ENCODE results near the gene SREBF2. TPM values are rescaled to one million over a fixed set of nuclear protein-coding genes. Genes with fewer than 3 reads are reported as not detected.

SREBF2 gene
- polyA plus RNA-seq, 3 donors: 22.2 to 25.1 (median 24.5) TPM

- no peaks in the 10 kb centered on the region for H3K27me3 ChIP-seq (ENCODE audit: control insufficient read depth in 2 of 2, insufficient read depth in 2 of 2, low read length in 2 of 2)
- no peak overlapping the region for H3K4me3 ChIP-seq (replicated peaks in 1 of 3; ENCODE audit: low read depth in 2 of 3, low read length in 3 of 3)
- H3K79me2 ChIP-seq (ENCODE audit: insufficient read depth, low read length): peaks cover 7% of the 10 kb centered on the region
- peaks cover 49 to 90% of the 10 kb centered on the region in 2 donors for H3K36me3 ChIP-seq (replicated peaks in 1 of 2; ENCODE audit: control insufficient read depth in 1 of 2, insufficient read depth in 2 of 2, low read length in 2 of 2)
- WGBS (ENCODE audit: insufficient coverage): 100% methylated on average over 3 of the region's 9 CpGs
- peak overlapping the region in 1 of 2 donors; percentile 14 for H3K27ac ChIP-seq (ENCODE audit: low read depth in 1 of 2, low read length in 2 of 2)
- H3K4me3 Mint-ChIP-seq: no peak overlapping the region
- no peaks in the 10 kb centered on the region for H3K9me3 ChIP-seq (replicated peaks in 1 of 2; ENCODE audit: control insufficient read depth in 1 of 2, insufficient read depth in 1 of 2, low read length in 2 of 2)
- no peaks in the 10 kb centered on the region for H3K27me3 Mint-ChIP-seq (ENCODE audit: low read depth in 3 of 3)
- no peak for TF ChIP-seq CTCF (IDR thresholded peaks at IDR 0.05)
- no peaks in the 10 kb centered on the region for H3K4me1 Mint-ChIP-seq
- peaks cover 8% of the 10 kb centered on the region for H4K20me1 ChIP-seq (ENCODE audit: insufficient read depth, low read length)
- H3K4me1 ChIP-seq (ENCODE audit: control insufficient read depth in 1 of 2, insufficient read depth in 2 of 2, low read length in 2 of 2): no peaks in the 10 kb centered on the region
- no peak overlapping the region for H3K4me2 ChIP-seq (replicated peaks; ENCODE audit: extremely low read depth, low read length, poor library complexity, severe bottlenecking)
- H3K9ac ChIP-seq (ENCODE audit: insufficient read depth, low read length, poor library complexity, severe bottlenecking): no peak overlapping the region
- intact Hi-C loops (cut with micrococcal nuclease): no loop called here
- DNase-seq: no peak
- peak overlapping the region in 3 of 7 donors; percentile 27 to 55 (median 32) for H3K27ac Mint-ChIP-seq
- H3K9me3 Mint-ChIP-seq: peaks cover 0 to 2% (median 0%) of the 10 kb centered on the region in 7 donors
- peaks cover 69 to 79% of the 10 kb centered on the region in 2 donors for H3K36me3 Mint-ChIP-seq
- H2AFZ ChIP-seq (ENCODE audit: insufficient read depth, low read depth, low read length, poor library complexity, severe bottlenecking): no peak overlapping the region
Measured at GRCh38 chr22:41813726-41814410, 19.0 kb upstream of the SREBF2 start.

GRCh38 chr22:41815716-41816115 is 17.2 kb upstream of the SREBF2 start:
- no peaks in the 10 kb centered on the region for H3K4me1 ChIP-seq (ENCODE audit: control insufficient read depth in 1 of 2, insufficient read depth in 2 of 2, low read length in 2 of 2)
- no peak for TF ChIP-seq CTCF (IDR thresholded peaks at IDR 0.05)
- H3K9me3 Mint-ChIP-seq: peaks cover 0 to 2% (median 0%) of the 10 kb centered on the region in 7 donors
- H4K20me1 ChIP-seq (ENCODE audit: insufficient read depth, low read length): no peaks in the 10 kb centered on the region
- H3K4me3 ChIP-seq (replicated peaks in 1 of 3; ENCODE audit: low read depth in 2 of 3, low read length in 3 of 3): no peak overlapping the region
- H3K36me3 Mint-ChIP-seq: peaks cover 66 to 74% of the 10 kb centered on the region in 2 donors
- no peak overlapping the region for H3K4me2 ChIP-seq (replicated peaks; ENCODE audit: extremely low read depth, low read length, poor library complexity, severe bottlenecking)
- no peak overlapping the region for H2AFZ ChIP-seq (ENCODE audit: insufficient read depth, low read depth, low read length, poor library complexity, severe bottlenecking)
- H3K27ac Mint-ChIP-seq: no peak overlapping the region
- H3K9me3 ChIP-seq (replicated peaks in 1 of 2; ENCODE audit: control insufficient read depth in 1 of 2, insufficient read depth in 1 of 2, low read length in 2 of 2): no peaks in the 10 kb centered on the region
- no peaks in the 10 kb centered on the region for H3K27me3 Mint-ChIP-seq (ENCODE audit: low read depth in 3 of 3)
- H3K27ac ChIP-seq (ENCODE audit: low read depth in 1 of 2, low read length in 2 of 2): no peak overlapping the region
- H3K4me1 Mint-ChIP-seq: no peaks in the 10 kb centered on the region
- DNase-seq: no peak
- intact Hi-C loops (cut with micrococcal nuclease): no loop called here
- H3K36me3 ChIP-seq (replicated peaks in 1 of 2; ENCODE audit: control insufficient read depth in 1 of 2, insufficient read depth in 2 of 2, low read length in 2 of 2): peaks cover 42 to 80% of the 10 kb centered on the region in 2 donors
- no CpG with 5 or more reads among the region's 3 CpGs for WGBS (ENCODE audit: insufficient coverage)
- no peak overlapping the region for H3K4me3 Mint-ChIP-seq
- no peak overlapping the region for H3K9ac ChIP-seq (ENCODE audit: insufficient read depth, low read length, poor library complexity, severe bottlenecking)
- no peaks in the 10 kb centered on the region for H3K27me3 ChIP-seq (ENCODE audit: control insufficient read depth in 2 of 2, insufficient read depth in 2 of 2, low read length in 2 of 2)
- H3K79me2 ChIP-seq (ENCODE audit: insufficient read depth, low read length): peaks cover 3% of the 10 kb centered on the region

Data from CD14-positive monocyte (primary cell).